ENCODE results near the gene MTMR3.

GRCh38 chr22:29890760-29891159 lies 7.8 kb downstream of the MTMR3 start:
- no peak for TF ChIP-seq CTCF (IDR thresholded peaks at IDR 0.05)
- TF ChIP-seq ZFX (IDR thresholded peaks at IDR 0.05; ENCODE audit: borderline replicate concordance), result no peak

Measured in 22Rv1 (cell line).